Measurements from ENCODE around the gene SPON1. TPM values are rescaled to one million over a fixed set of nuclear protein-coding genes. Genes with fewer than 3 reads are reported as not detected.

SPON1 gene
- total RNA-seq, 1 experiment from 2014 or later: 0.20 TPM

GRCh38 chr11:14065141-14065540, 102.6 kb downstream of the SPON1 start:
- Mint-ChIP-seq H3K9me3 (peaks cover 0 to 1% of the 10 kb centered on the region in 2 experiments; a peak in 1 of 5 replicates), H3K27ac (no peak overlapping the region), H3K4me1 (peaks cover 0 to 3% of the 10 kb centered on the region in 2 experiments; a peak in 1 of 4 replicates), H3K36me3 (ENCODE audit: insufficient read depth in 1 of 3, low read depth in 3 of 3) (no peaks in the 10 kb centered on the region), H3K27me3 (ENCODE audit: low read depth) (no peaks in the 10 kb centered on the region; the same call in 1 of the 2 replicates), H3K4me3 (no peak overlapping the region)
- H2BK5ac ChIP-seq (ENCODE audit: insufficient read length, low read length): no peak overlapping the region
- H3K27me3 ChIP-seq (ENCODE audit: insufficient read depth, low read length): no peaks in the 10 kb centered on the region
- H3K27ac ChIP-seq (ENCODE audit: insufficient read length, low read depth, low read length): no peak overlapping the region
- no peak overlapping the region for H2AK5ac ChIP-seq (ENCODE audit: insufficient read length, low read length)
- H3K4me1 ChIP-seq (ENCODE audit: insufficient read depth, low read length): no peaks in the 10 kb centered on the region
- H2BK20ac ChIP-seq (ENCODE audit: low read depth, low read length, poor library complexity, severe bottlenecking): no peak overlapping the region
- H3K79me2 ChIP-seq (ENCODE audit: insufficient read depth, low read length): no peaks in the 10 kb centered on the region
- no peak overlapping the region for H3T11ph ChIP-seq (ENCODE audit: low read length)
- H4K20me1 ChIP-seq (ENCODE audit: control insufficient read depth, insufficient read depth, insufficient read length): no peaks in the 10 kb centered on the region
- no CpG with 5 or more reads among the region's 8 CpGs for WGBS (ENCODE audit: extremely low coverage, insufficient read length, low lambda C conversion rate)
- no peak overlapping the region for H2BK12ac ChIP-seq (ENCODE audit: insufficient read length, low read depth, low read length)
- H4K91ac ChIP-seq (ENCODE audit: insufficient read length, low read depth, low read length): no peak overlapping the region
- H3K23me2 ChIP-seq (ENCODE audit: insufficient read length, low read depth, low read length, poor library complexity, severe bottlenecking): no peaks in the 10 kb centered on the region
- no peak overlapping the region for H3K56ac ChIP-seq (ENCODE audit: insufficient read length, low read depth, low read length)
- no peak overlapping the region for H4K5ac ChIP-seq (ENCODE audit: insufficient read length, low read depth, low read length)
- no peaks in the 10 kb centered on the region for H3K9me3 ChIP-seq (ENCODE audit: control insufficient read depth, low read depth, low read length)
- H3K79me1 ChIP-seq (ENCODE audit: insufficient read depth, low read depth, low read length, poor library complexity, severe bottlenecking): no peaks in the 10 kb centered on the region
- H3K18ac ChIP-seq (ENCODE audit: insufficient read length, low read depth, low read length): no peak overlapping the region
- DNase-seq: no peak
- H2AFZ ChIP-seq (ENCODE audit: low read length): no peak overlapping the region
- no peak overlapping the region for H3K23ac ChIP-seq (ENCODE audit: insufficient read length, low read depth, low read length)
- no peak overlapping the region for H4K8ac ChIP-seq (replicated peaks; ENCODE audit: insufficient read length, low read depth, low read length)
- H2BK15ac ChIP-seq (ENCODE audit: low read depth, low read length): no peak overlapping the region
- no peak overlapping the region for H3K14ac ChIP-seq (ENCODE audit: insufficient read depth, low read length)
- TF ChIP-seq CTCF (conservative IDR thresholded peaks at IDR 0.05): no peak
- H2BK120ac ChIP-seq (ENCODE audit: low read depth, low read length, poor library complexity, severe bottlenecking): no peak overlapping the region
- H3K4ac ChIP-seq (ENCODE audit: low read depth, low read length): no peak overlapping the region
- H3K9ac ChIP-seq (ENCODE audit: extremely low read depth, insufficient read length, low read length): no peak overlapping the region
- no peak overlapping the region for H3K4me2 ChIP-seq (ENCODE audit: insufficient read depth, insufficient read length, low read length)

Measured in H9 (cell line).